ENCODE data around the gene PMVK.

PMVK gene

GRCh38 chr1:154967331-154967950 lies 30.9 kb upstream of the PMVK start:
- DNase-seq (ENCODE audit: extremely low read depth in 1 of 2, low read depth in 1 of 2) = no peak

GRCh38 chr1:154966111-154966510 lies 29.6 kb upstream of the PMVK start:
- no peak for DNase-seq (ENCODE audit: extremely low read depth in 1 of 2, low read depth in 1 of 2)

- no peak for DNase-seq (ENCODE audit: extremely low read depth in 1 of 2, low read depth in 1 of 2)
These were observed 27.8 kb upstream of the PMVK start for GRCh38 chr1:154964359-154964758.

- no peak for DNase-seq (ENCODE audit: extremely low read depth in 1 of 2, low read depth in 1 of 2)
These were observed 27.1 kb upstream of the PMVK start for GRCh38 chr1:154963643-154964042.

GRCh38 chr1:154962795-154963330 lies 26.3 kb upstream of the PMVK start:
- DNase-seq (ENCODE audit: extremely low read depth in 1 of 2, low read depth in 1 of 2) = no peak

GRCh38 chr1:154962156-154962749 lies 25.7 kb upstream of the PMVK start:
- no peak for DNase-seq (ENCODE audit: extremely low read depth in 1 of 2, low read depth in 1 of 2)

- peak; percentile 51 to 69 for DNase-seq (ENCODE audit: extremely low read depth in 1 of 2, low read depth in 1 of 2)
These were observed 25.0 kb upstream of the PMVK start, which contains the start of gene PYGO2 for GRCh38 chr1:154961207-154962155. Gene PYGO2 (minus strand): TSS chr1:154961782. CDS start chr1:154961576, 206 bp downstream.

- no peak for DNase-seq (ENCODE audit: extremely low read depth in 1 of 2, low read depth in 1 of 2)
These were observed 24.1 kb upstream of the PMVK start for GRCh38 chr1:154960446-154961136.

GRCh38 chr1:154959426-154959780 lies 22.9 kb upstream of the PMVK start:
- no peak for DNase-seq (ENCODE audit: extremely low read depth in 1 of 2, low read depth in 1 of 2)

GRCh38 chr1:154958681-154959425 lies 22.3 kb upstream of the PMVK start:
- DNase-seq (ENCODE audit: extremely low read depth in 1 of 2, low read depth in 1 of 2) = no peak

GRCh38 chr1:154958036-154958435 lies 21.5 kb upstream of the PMVK start:
- DNase-seq (ENCODE audit: extremely low read depth in 1 of 2, low read depth in 1 of 2) = no peak

- DNase-seq (ENCODE audit: extremely low read depth in 1 of 2, low read depth in 1 of 2) = no peak
These were observed 20.7 kb upstream of the PMVK start for GRCh38 chr1:154957091-154957657.

GRCh38 chr1:154956544-154956941 lies 20.0 kb upstream of the PMVK start:
- no peak for DNase-seq (ENCODE audit: extremely low read depth in 1 of 2, low read depth in 1 of 2)

GRCh38 chr1:154955718-154956543 lies 19.4 kb upstream of the PMVK start, which contains the start of gene PBXIP1:
Gene PBXIP1 (minus strand): TSS chr1:154956099. CDS start chr1:154953721, 2,378 bp downstream.
- DNase-seq (ENCODE audit: extremely low read depth in 1 of 2, low read depth in 1 of 2) = peak; percentile 47 to 53

GRCh38 chr1:154955039-154955717 lies 18.7 kb upstream of the PMVK start:
- DNase-seq (ENCODE audit: extremely low read depth in 1 of 2, low read depth in 1 of 2) = peak; percentile 78 to 92

GRCh38 chr1:154954541-154954940 lies 18.0 kb upstream of the PMVK start:
- DNase-seq (ENCODE audit: extremely low read depth in 1 of 2, low read depth in 1 of 2) = no peak

GRCh38 chr1:154953611-154954038 lies 17.1 kb upstream of the PMVK start:
- no peak for DNase-seq (ENCODE audit: extremely low read depth in 1 of 2, low read depth in 1 of 2)

- no peak for DNase-seq (ENCODE audit: extremely low read depth in 1 of 2, low read depth in 1 of 2)
These were observed 16.1 kb upstream of the PMVK start for GRCh38 chr1:154952664-154953063.

All from activated CD8-positive, alpha-beta memory T cell treated with anti-CD3 and anti-CD28 coated beads for 1 hour (primary cell).